Measurements from ENCODE around the gene TBC1D20. TPM values are rescaled to one million over a fixed set of nuclear protein-coding genes. Genes with fewer than 3 reads are reported as not detected.
A peak's percentile ranks its signal among the peaks of the same experiment; 100 is the strongest.

TBC1D20 gene
- total RNA-seq, 6 donors from 2014 or later = 35.5 to 59.7 (median 37.5) TPM

DNA sequence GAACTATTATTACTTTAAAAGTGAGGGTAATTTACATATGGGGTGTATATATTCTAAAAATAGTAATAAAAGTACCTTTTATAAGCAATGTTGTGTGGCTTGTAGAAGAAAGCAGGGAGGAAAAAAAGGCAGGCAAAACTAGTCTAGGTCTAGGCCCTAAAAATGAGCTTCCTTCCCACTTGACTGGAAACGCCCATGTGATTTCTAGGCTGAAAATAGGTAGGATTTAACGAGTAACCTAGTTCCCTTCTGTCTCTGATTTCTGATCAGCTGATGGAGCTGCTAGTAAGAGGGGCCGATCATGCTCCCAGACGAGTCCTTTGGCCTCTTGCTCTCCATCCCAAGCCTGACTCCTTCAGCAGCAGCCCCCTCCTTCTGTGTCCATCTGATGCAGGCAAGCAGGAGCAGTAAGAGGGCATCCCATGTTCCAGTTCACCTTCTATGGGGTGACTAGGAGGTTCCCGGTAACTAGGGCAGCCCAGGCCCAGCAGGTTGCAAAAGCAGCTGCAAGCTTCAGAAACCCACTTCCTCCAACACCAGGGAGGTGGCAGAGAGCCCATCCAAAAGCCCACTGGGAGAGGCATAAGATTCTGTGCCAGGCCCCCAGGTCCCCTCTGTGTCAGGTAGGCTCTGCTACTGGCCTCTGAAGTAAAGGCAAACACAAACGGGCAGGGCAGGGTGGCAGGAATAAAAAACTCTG, 24.4 kb downstream of the TBC1D20 start:
- TF ChIP-seq POLR2A (IDR thresholded peaks at IDR 0.05) = no peak
- TF ChIP-seq POLR2AphosphoS5 (IDR thresholded peaks at IDR 0.05) = no peak
- TF ChIP-seq EP300 (IDR thresholded peaks at IDR 0.05) = no peak
- TF ChIP-seq, protein P1, sequence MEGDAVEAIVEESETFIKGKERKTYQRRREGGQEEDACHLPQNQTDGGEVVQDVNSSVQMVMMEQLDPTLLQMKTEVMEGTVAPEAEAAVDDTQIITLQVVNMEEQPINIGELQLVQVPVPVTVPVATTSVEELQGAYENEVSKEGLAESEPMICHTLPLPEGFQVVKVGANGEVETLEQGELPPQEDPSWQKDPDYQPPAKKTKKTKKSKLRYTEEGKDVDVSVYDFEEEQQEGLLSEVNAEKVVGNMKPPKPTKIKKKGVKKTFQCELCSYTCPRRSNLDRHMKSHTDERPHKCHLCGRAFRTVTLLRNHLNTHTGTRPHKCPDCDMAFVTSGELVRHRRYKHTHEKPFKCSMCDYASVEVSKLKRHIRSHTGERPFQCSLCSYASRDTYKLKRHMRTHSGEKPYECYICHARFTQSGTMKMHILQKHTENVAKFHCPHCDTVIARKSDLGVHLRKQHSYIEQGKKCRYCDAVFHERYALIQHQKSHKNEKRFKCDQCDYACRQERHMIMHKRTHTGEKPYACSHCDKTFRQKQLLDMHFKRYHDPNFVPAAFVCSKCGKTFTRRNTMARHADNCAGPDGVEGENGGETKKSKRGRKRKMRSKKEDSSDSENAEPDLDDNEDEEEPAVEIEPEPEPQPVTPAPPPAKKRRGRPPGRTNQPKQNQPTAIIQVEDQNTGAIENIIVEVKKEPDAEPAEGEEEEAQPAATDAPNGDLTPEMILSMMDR (IDR thresholded peaks at IDR 0.05) = no peak
- peaks cover 17 to 22% (median 18%) of the 10 kb centered on the region in 4 donors for H3K4me1 ChIP-seq
- H3K36me3 ChIP-seq = peaks cover 39 to 91% (median 74%) of the 10 kb centered on the region in 4 donors
- WGBS, 2 donors = 68 to 71% methylated on average over 5 to 6 of the region's 6 CpGs
- ATAC-seq (ENCODE audit: low FRiP score in 2 of 2) = no peak
- H3K27ac ChIP-seq = peak overlapping the region; percentile 8 to 77 (median 42)
- no peaks in the 10 kb centered on the region for H3K9me3 ChIP-seq
- peak overlapping the region in 2 of 4 donors; percentile 8 to 13 for H3K4me3 ChIP-seq
- H3K27me3 ChIP-seq = no peaks in the 10 kb centered on the region
- no peak for DNase-seq

DNA sequence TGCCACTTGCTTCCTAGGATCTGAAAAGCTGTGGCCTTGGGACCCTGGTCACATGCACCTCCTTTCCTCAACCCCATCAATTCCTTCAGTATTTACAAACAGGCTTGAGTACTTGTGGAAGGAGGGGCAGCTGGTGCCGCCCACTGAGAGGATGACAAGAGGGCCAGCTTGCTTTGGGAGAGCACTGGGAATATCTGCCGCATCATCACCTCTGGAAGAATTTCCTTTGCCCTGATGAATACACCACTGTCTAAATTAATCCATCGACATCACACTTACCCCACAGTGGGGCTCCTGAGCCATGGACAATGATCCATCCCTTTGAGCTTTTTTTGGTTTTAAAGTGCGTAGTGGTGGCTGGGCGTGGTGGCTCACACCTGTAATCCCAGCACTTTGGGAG, 25.9 kb downstream of the TBC1D20 start:
- H3K27me3 ChIP-seq = no peaks in the 10 kb centered on the region
- peaks cover 17 to 22% (median 18%) of the 10 kb centered on the region in 4 donors for H3K4me1 ChIP-seq
- WGBS, 2 donors = 92 to 94% methylated on average over 5 of the region's 5 CpGs
- ATAC-seq (ENCODE audit: low FRiP score in 2 of 2) (no peak), DNase-seq (no peak)
- H3K9me3 ChIP-seq = no peaks in the 10 kb centered on the region
- H3K27ac ChIP-seq = no peak overlapping the region
- no peak overlapping the region for H3K4me3 ChIP-seq
- TF ChIP-seq POLR2A (IDR thresholded peaks at IDR 0.05) = no peak
- H3K36me3 ChIP-seq = peaks cover 32 to 93% (median 71%) of the 10 kb centered on the region in 4 donors

DNA sequence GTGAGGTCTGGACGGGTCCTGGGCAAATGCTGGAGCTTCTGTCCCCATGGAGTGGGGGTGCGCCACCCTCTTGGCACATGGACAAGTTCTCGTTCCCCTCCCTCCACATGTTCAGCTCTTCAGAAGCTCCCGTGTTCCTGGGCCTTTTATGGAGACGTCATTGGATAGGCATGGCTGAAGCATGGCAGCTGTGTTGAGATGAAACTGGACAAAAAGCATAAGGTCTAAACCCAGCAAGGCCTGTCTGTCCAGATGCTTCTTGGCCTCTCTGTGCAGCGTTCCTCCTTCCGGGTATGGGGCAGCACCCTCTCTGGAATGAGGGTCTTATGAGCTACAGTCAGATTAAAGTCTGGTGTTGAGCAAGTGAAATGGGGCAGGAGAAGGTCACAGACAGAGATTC, 26.8 kb downstream of the TBC1D20 start:
- Histone ChIP-seq H3K9me3 (no peaks in the 10 kb centered on the region), H3K4me3 (no peak overlapping the region), H3K36me3 (peaks cover 27 to 93% (median 68%) of the 10 kb centered on the region in 4 donors), H3K4me1 (peaks cover 17 to 22% (median 18%) of the 10 kb centered on the region in 4 donors), H3K27me3 (no peaks in the 10 kb centered on the region), H3K27ac (no peak overlapping the region)
- DNase-seq (no peak), ATAC-seq (ENCODE audit: low FRiP score in 2 of 2) (no peak)
- no peak for TF ChIP-seq POLR2AphosphoS5 (IDR thresholded peaks at IDR 0.05)
- TF ChIP-seq EP300 (IDR thresholded peaks at IDR 0.05) = no peak
- TF ChIP-seq, protein P1 (IDR thresholded peaks at IDR 0.05) = no peak
- no peak for TF ChIP-seq POLR2A (IDR thresholded peaks at IDR 0.05)
- WGBS, 2 donors = 73 to 75% methylated on average over 7 of the region's 7 CpGs

DNA sequence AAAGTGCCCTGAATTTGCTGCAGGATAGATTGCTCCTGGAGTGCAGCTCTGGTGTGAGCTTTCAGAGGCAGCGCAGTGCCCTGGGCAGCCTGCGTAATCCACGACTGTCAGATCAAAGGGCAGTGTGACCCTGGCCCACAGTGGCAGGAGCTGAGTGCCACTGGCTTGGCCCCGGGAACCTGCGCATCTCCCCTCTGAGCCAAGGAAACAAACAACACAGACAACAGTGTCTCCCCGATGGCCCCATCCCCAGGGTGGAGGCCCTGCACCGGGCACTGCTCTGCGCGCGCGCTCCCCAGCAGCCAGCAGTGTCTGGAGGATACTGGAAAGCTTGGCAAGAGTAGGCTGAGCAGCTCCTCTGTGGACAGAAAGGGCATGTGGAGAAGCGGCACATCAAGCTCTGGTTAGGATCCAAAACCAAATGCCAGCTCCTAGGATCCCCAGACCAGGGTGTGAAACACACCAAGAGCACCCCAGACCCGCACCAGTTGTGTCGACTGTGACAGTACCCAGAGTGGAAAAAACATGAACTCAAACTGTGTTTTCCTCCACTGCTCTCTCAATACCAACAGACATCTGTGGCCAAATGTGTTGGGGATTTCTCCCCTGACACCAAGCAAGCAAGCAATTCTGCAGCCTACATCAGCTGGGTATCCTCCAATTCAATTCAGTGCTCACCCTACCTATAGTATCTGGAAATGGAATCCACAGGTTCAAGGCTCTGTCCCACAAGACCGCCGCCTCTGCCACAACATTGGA, 27.5 kb downstream of the TBC1D20 start:
- TF ChIP-seq EP300 (IDR thresholded peaks at IDR 0.05) (no peak), POLR2AphosphoS5 (IDR thresholded peaks at IDR 0.05) (no peak), POLR2A (IDR thresholded peaks at IDR 0.05) (no peak)
- TF ChIP-seq, protein P1 (IDR thresholded peaks at IDR 0.05) = no peak
- 90 to 91% methylated on average over 8 to 16 of the region's 16 CpGs for WGBS, 2 donors
- no peak overlapping the region for H3K4me3 ChIP-seq
- ATAC-seq (ENCODE audit: low FRiP score in 2 of 2) (no peak), DNase-seq (peak in 1 of 2 donors; percentile 59)
- H3K36me3 ChIP-seq = peaks cover 27 to 93% (median 68%) of the 10 kb centered on the region in 4 donors
- H3K9me3 ChIP-seq = no peaks in the 10 kb centered on the region
- no peaks in the 10 kb centered on the region for H3K27me3 ChIP-seq
- no peak overlapping the region for H3K27ac ChIP-seq
- H3K4me1 ChIP-seq = peaks cover 17 to 22% (median 18%) of the 10 kb centered on the region in 4 donors

DNA sequence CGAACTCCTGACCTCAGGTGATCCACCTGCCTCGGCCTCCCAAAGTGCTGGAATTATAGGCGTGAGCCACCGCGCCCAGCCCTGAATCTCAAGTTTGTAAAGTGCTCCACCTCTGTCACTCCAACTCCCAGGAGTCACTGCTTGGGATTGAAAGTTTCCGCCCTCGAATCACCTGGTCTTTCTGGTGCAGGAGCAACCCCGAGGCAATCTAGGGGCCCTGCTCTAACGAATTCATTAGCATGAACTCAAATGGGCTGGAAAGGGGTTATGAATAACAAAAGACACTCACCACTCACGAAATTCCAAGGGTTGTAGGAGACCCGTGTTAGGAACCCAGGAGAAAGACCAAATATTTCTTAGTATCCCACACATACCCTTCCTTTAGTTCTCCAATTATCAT, 28.1 kb downstream of the TBC1D20 start:
- Histone ChIP-seq H3K27me3 (no peaks in the 10 kb centered on the region), H3K9me3 (no peaks in the 10 kb centered on the region), H3K27ac (no peak overlapping the region), H3K36me3 (peaks cover 27 to 94% (median 68%) of the 10 kb centered on the region in 4 donors), H3K4me3 (no peak overlapping the region), H3K4me1 (peaks cover 13 to 18% (median 14%) of the 10 kb centered on the region in 4 donors)
- 83 to 88% methylated on average over 10 to 11 of the region's 11 CpGs for WGBS, 2 donors
- no peak for TF ChIP-seq POLR2AphosphoS5 (IDR thresholded peaks at IDR 0.05)
- TF ChIP-seq, protein P1 (IDR thresholded peaks at IDR 0.05) = no peak
- TF ChIP-seq POLR2A (IDR thresholded peaks at IDR 0.05) = no peak
- no peak for TF ChIP-seq EP300 (IDR thresholded peaks at IDR 0.05)
- ATAC-seq (ENCODE audit: low FRiP score in 2 of 2) (no peak), DNase-seq (no peak)
